HCT116 (cell line): ENCODE results near the gene CXADR. TPM values are rescaled to one million over a fixed set of nuclear protein-coding genes. Genes with fewer than 3 reads are reported as not detected.

Experiments
- ATAC-seq: fragments of 200-7000 bp; cut with Tn5 transposase; 2 replicates; pipeline ENCODE4 v1.9.1; 2020; ENCODE audit warnings: mild to moderate bottlenecking, moderate library complexity
- BruUV-seq: library from RNA; stranded (reverse); fragments of 400-500 nt; replicated peaks from 2 replicates; lab custom pipeline; 2021; lab: Mats Ljungman, UMichigan
- CTCF ChIA-PET: fragments of 300-600 bp; sonication (Branson Sonifier 250); formaldehyde crosslinking; loops from one replicate; lab custom pipeline; 2021; ENCODE audit warnings: antibody characterized with exemption; lab: Charles Lee
- POLR2A ChIA-PET: fragments of 300-600, 350-600 bp; sonication (Branson Sonifier 250); formaldehyde crosslinking; loops from one replicate; lab custom pipeline; 2021; ENCODE audit warnings: antibody characterized with exemption; lab: Charles Lee
- RAD21 ChIA-PET, 2 experiments: fragments of 300-600 bp; sonication (Branson Sonifier 250); formaldehyde crosslinking; loops; one replicate each; lab custom pipeline; 2023; ENCODE audit warnings: low total read pairs in 2 of 2; ENCODE audit not compliant: uncharacterized antibody in 2 of 2, unreplicated experiment in 2 of 2, low non-redundant PET in 1 of 2; lab: Charles Lee
- DNase-seq: peaks from one replicate; pipeline ENCODE4 v3.0.0-alpha.2; 2010; ENCODE audit warnings: low read depth, low spot score
- H2AFZ ChIP-seq: fragments of 200-600 bp; shearing (Covaris generic), sonication (generic); 2 replicates; pipeline ENCODE4 v1.6.1; 2017; ENCODE audit warnings: low read depth, mixed run types, mixed read lengths, antibody characterized with exemption, low read length; ENCODE audit not compliant: poor library complexity, severe bottlenecking
- H3K27ac ChIP-seq: 2 replicates; pipeline ENCODE4 v1.5.1; 2012; ENCODE audit warnings: low read depth, low read length
- H3K27me3 ChIP-seq: fragments of 200-600 bp; sonication (generic); 2 replicates; pipeline ENCODE4 v1.6.1; 2016; ENCODE audit warnings: mixed run types, low read length, mixed read lengths; ENCODE audit not compliant: insufficient read depth
- H3K36me3 ChIP-seq, 2 experiments: fragments of 200-500 bp in 1 of 2; fragments of 200-600 bp in 1 of 2; sonication (Bioruptor generic) in 1 of 2; sonication (generic) in 1 of 2; 2 replicates each; pipeline versions ENCODE4 v1.5.1 to v1.6.1; 2014 to 2016; ENCODE audit warnings: low read length in 2 of 2, inconsistent platforms in 1 of 2, mixed read lengths in 1 of 2, mixed run types in 1 of 2; ENCODE audit not compliant: insufficient read depth in 2 of 2, control insufficient read depth in 1 of 2
- H3K4me1 ChIP-seq, 2 experiments: fragments of 200-600 bp in 1 of 2; sonication (generic) in 1 of 2; 2 replicates each; pipeline versions ENCODE4 v1.5.1 to v1.6.1; 2012 to 2017; ENCODE audit warnings: low read length in 2 of 2, inconsistent platforms in 1 of 2, mild to moderate bottlenecking in 1 of 2, mixed read lengths in 1 of 2, mixed run types in 1 of 2, moderate library complexity in 1 of 2; ENCODE audit not compliant: insufficient read depth in 2 of 2, control insufficient read depth in 1 of 2
- H3K4me2 ChIP-seq: fragments of 200-600 bp; sonication (generic); 2 replicates; pipeline ENCODE4 v1.6.1; 2017; ENCODE audit warnings: mixed run types, low read length, mixed read lengths
- H3K4me3 ChIP-seq, 2 experiments: fragments of 200-600 bp in 1 of 2; sonication (generic) in 1 of 2; replicated peaks in 1 of 2; 2 replicates each; pipeline ENCODE4 v1.5.1; 2011 to 2016; ENCODE audit warnings: low read length in 2 of 2, control low read depth in 1 of 2, low read depth in 1 of 2, mild to moderate bottlenecking in 1 of 2, mixed read lengths in 1 of 2, mixed run types in 1 of 2
- H3K79me2 ChIP-seq: fragments of 200-600 bp; sonication (generic); 2 replicates; pipeline ENCODE4 v1.6.1; 2017; ENCODE audit warnings: mild to moderate bottlenecking, mixed run types, low read length, moderate library complexity, mixed read lengths; ENCODE audit not compliant: insufficient read depth
- H3K9ac ChIP-seq: fragments of 200-600 bp; sonication (generic); 2 replicates; pipeline ENCODE4 v1.6.1; 2016; ENCODE audit warnings: low read length, mixed read lengths
- H3K9me2 ChIP-seq: fragments of 200-600 bp; sonication (generic), shearing (Covaris generic); 2 replicates; pipeline ENCODE4 v1.6.1; 2017; ENCODE audit warnings: mixed run types, mild to moderate bottlenecking, moderate library complexity; ENCODE audit not compliant: insufficient read depth
- H3K9me3 ChIP-seq, 2 experiments: fragments of 200-500 bp in 1 of 2; fragments of 200-600 bp in 1 of 2; sonication (Bioruptor generic) in 1 of 2; sonication (generic) in 1 of 2; 2 replicates each; pipeline ENCODE4 v1.6.1; 2014 to 2017; ENCODE audit warnings: low read length in 2 of 2, mixed read lengths in 2 of 2, inconsistent platforms in 1 of 2, low read depth in 1 of 2, mild to moderate bottlenecking in 1 of 2, mixed run types in 1 of 2, moderate library complexity in 1 of 2; ENCODE audit not compliant: control insufficient read depth in 1 of 2, insufficient read depth in 1 of 2
- H4K20me1 ChIP-seq: fragments of 200-600 bp; sonication (generic), shearing (Covaris generic); 2 replicates; pipeline ENCODE4 v1.6.1; 2017; ENCODE audit warnings: mixed run types, mild to moderate bottlenecking, moderate library complexity; ENCODE audit not compliant: insufficient read depth
- CBX3 ChIP-seq: IDR thresholded peaks from 2 replicates; pipeline ENCODE4 v1.6.1; 2012; ENCODE audit warnings: low read depth
- CEBPB ChIP-seq: IDR thresholded peaks from 2 replicates; pipeline ENCODE4 v1.6.1; 2012; ENCODE audit warnings: low read depth
- ELF1 ChIP-seq: IDR thresholded peaks from 2 replicates; pipeline ENCODE4 v1.6.1; 2012; ENCODE audit warnings: low read depth, borderline replicate concordance
- EZH2 ChIP-seq: fragments of 200-600 bp; sonication (generic); IDR thresholded peaks from 2 replicates; pipeline ENCODE4 v1.6.1; 2017; ENCODE audit warnings: antibody characterized with exemption, mixed run types
- MAX ChIP-seq: IDR thresholded peaks from 2 replicates; pipeline ENCODE4 v1.6.1; 2012
- POLR2A ChIP-seq: IDR thresholded peaks from 2 replicates; pipeline ENCODE4 v1.7.0; 2011; ENCODE audit warnings: borderline replicate concordance; ENCODE audit not compliant: insufficient read depth, insufficient read length; ENCODE audit errors: extremely low read depth
- POLR2AphosphoS5 ChIP-seq: IDR thresholded peaks from 2 replicates; pipeline ENCODE4 v1.6.1; 2011; ENCODE audit warnings: mild to moderate bottlenecking, low read depth, low read length, moderate library complexity
- RAD21 ChIP-seq: IDR thresholded peaks from 2 replicates; pipeline ENCODE4 v1.6.1; 2012; ENCODE audit warnings: low read depth, mild to moderate bottlenecking
- SP1 ChIP-seq: IDR thresholded peaks from 2 replicates; pipeline ENCODE4 v1.6.1; 2012; ENCODE audit warnings: low read depth
- SRF ChIP-seq: IDR thresholded peaks from 2 replicates; pipeline ENCODE4 v1.6.1; 2012; ENCODE audit warnings: low read depth
- YY1 ChIP-seq: IDR thresholded peaks from 2 replicates; pipeline ENCODE4 v1.6.1; 2011; ENCODE audit warnings: low read length, low read depth, moderate library complexity, mild to moderate bottlenecking; ENCODE audit not compliant: insufficient replicate concordance; ENCODE audit errors: extremely low read depth
- ZBTB33 ChIP-seq: IDR thresholded peaks from 2 replicates; pipeline ENCODE4 v1.6.1; 2011; ENCODE audit warnings: mild to moderate bottlenecking, low read length, moderate library complexity; ENCODE audit not compliant: insufficient replicate concordance; ENCODE audit errors: extremely low read depth
- ZFX ChIP-seq: fragments of 450-650 bp; IDR thresholded peaks from 2 replicates; pipeline ENCODE4 v1.6.1; 2017
- ZNF274 ChIP-seq: fragments of 200-500 bp; sonication (Bioruptor generic); IDR thresholded peaks from 2 replicates; pipeline ENCODE4 v1.6.1; 2014; ENCODE audit warnings: mild to moderate bottlenecking, low read depth, low read length, inconsistent platforms
- intact Hi-C: fragments of 100-400 bp; cut with micrococcal nuclease; formaldehyde crosslinking; loops from 2 replicates; pipeline ENCODE4 v1.10.0; 2022
- total RNA-seq: library from RNA; stranded (reverse); gene quantifications from one replicate; pipeline ENCODE4 v1.2.1, GENCODE V29; 2021; ENCODE audit not compliant: unreplicated experiment

Gene CXADR
- total RNA-seq, 1 experiment from 2014 or later = 21.6 TPM

- H3K4me1 ChIP-seq = peaks cover 1 to 8% of the 10 kb centered on the region in 2 experiments
- intact Hi-C loops = no loop called here
- peaks cover 35% of the 10 kb centered on the region for H3K79me2 ChIP-seq
- ChIA-PET CTCF (interaction anchor here (1.0 kb wide), 1 partner anchor 35 kb away, joined by 4 read pairs; no protein-coding TSS in a partner anchor), POLR2A (no interaction called here), RAD21 (no interaction called here)
- H3K4me2 ChIP-seq = no peak overlapping the region
- no peak overlapping the region for H2AFZ ChIP-seq
- H3K36me3 ChIP-seq = no peaks in the 10 kb centered on the region
- no peak overlapping the region for H3K9ac ChIP-seq
- H3K27ac ChIP-seq = no peak overlapping the region
- no TSS peak for BruUV-seq
- no peaks in the 10 kb centered on the region for H3K9me2 ChIP-seq
- TF ChIP-seq ELF1 (no peak), SP1 (no peak), ZFX (no peak), YY1 (no peak), CEBPB (no peak), POLR2A (no peak), SRF (no peak)
- DNase-seq (no peak), ATAC-seq (no peak)
- H3K9me3 ChIP-seq = no peaks in the 10 kb centered on the region
- H3K27me3 ChIP-seq = no peaks in the 10 kb centered on the region
- no peaks in the 10 kb centered on the region for H4K20me1 ChIP-seq
- no peak overlapping the region for H3K4me3 ChIP-seq
These were observed 6.4 kb downstream of the CXADR start for GRCh38 chr21:17519208-17519738.

- DNase-seq = no peak
- no TSS peak for BruUV-seq
- ChIA-PET POLR2A (no interaction called here), RAD21 (no interaction called here), CTCF (no interaction called here)
- Histone ChIP-seq H2AFZ (no peak overlapping the region), H3K27ac (no peak overlapping the region), H3K4me3 (no peak overlapping the region), H3K27me3 (no peaks in the 10 kb centered on the region), H3K79me2 (peaks cover 26% of the 10 kb centered on the region), H3K36me3 (no peaks in the 10 kb centered on the region), H3K4me1 (0 out of 4 replicates have a peak, but pooled peaks cover 0 to 3% of the 10 kb centered on the region in 2 experiments), H3K9ac (no peak overlapping the region), H3K4me2 (no peak overlapping the region), H4K20me1 (no peaks in the 10 kb centered on the region), H3K9me2 (no peaks in the 10 kb centered on the region), H3K9me3 (no peaks in the 10 kb centered on the region)
- intact Hi-C loops = no loop called here
- TF ChIP-seq POLR2A = no peak
- no peak for TF ChIP-seq EZH2
- TF ChIP-seq MAX = no peak
- no peak for TF ChIP-seq ZNF274
- no peak for TF ChIP-seq RAD21
- no peak for TF ChIP-seq CBX3
- no peak for TF ChIP-seq CEBPB
- TF ChIP-seq POLR2AphosphoS5 = no peak
- TF ChIP-seq ELF1 = no peak
- no peak for TF ChIP-seq ZBTB33
- ATAC-seq = no peak
These were observed 7.2 kb downstream of the CXADR start for GRCh38 chr21:17519965-17520609.
